OCI-LY7 (cell line): ENCODE measurements around the gene VPS13D.

Experiments used
- CTCF ChIP-seq: fragments of 200-600 bp; sonication (generic); conservative IDR thresholded peaks from 2 replicates; pipeline ENCODE4 v1.5.1; 2014; ENCODE audit warnings: mild to moderate bottlenecking, antibody characterized with exemption, low read length, moderate library complexity, mixed read lengths
- EZH2phosphoT487 ChIP-seq: fragments of 200-600 bp; sonication (generic); IDR thresholded peaks from 2 replicates; pipeline ENCODE4 v1.6.1; 2018; ENCODE audit warnings: low read depth, borderline replicate concordance, mild to moderate bottlenecking, mixed run types, antibody characterized with exemption, low read length, moderate library complexity, mixed read lengths

- no peak for TF ChIP-seq CTCF
- no peak for TF ChIP-seq EZH2phosphoT487
Measured at GRCh38 chr1:12437629-12438028, 207.8 kb downstream of the VPS13D start.
